Activated CD4-positive, alpha-beta T cell treated with anti-CD3 and anti-CD28 coated beads, Interleukin-2, amount 10 ng/mL, durations not matched to agents 24 days and 14 days (primary cell): ENCODE data around the gene FAM110C. TPM values are rescaled to one million over a fixed set of nuclear protein-coding genes. Genes with fewer than 3 reads are reported as not detected.

Experiments
- DNase-seq: peaks from one replicate; pipeline ENCODE4 v3.0.0; 2022
- H3K27ac Mint-ChIP-seq: one replicate; pipeline ENCODE4 v1.8.0; 2022; ENCODE audit warnings: mild to moderate bottlenecking, mixed read lengths
- H3K27me3 Mint-ChIP-seq: one replicate; pipeline ENCODE4 v1.8.0; 2022; ENCODE audit warnings: mixed read lengths
- H3K36me3 Mint-ChIP-seq: one replicate; pipeline ENCODE4 v1.8.0; 2022; ENCODE audit warnings: low read depth, mild to moderate bottlenecking, mixed read lengths
- H3K4me1 Mint-ChIP-seq: one replicate; pipeline ENCODE4 v1.8.0; 2021; ENCODE audit warnings: mixed read lengths
- H3K4me3 Mint-ChIP-seq: one replicate; pipeline ENCODE4 v1.8.0; 2022; ENCODE audit warnings: mild to moderate bottlenecking, moderate library complexity, mixed read lengths
- H3K9me3 Mint-ChIP-seq: one replicate; pipeline ENCODE4 v1.8.0; 2021; ENCODE audit warnings: mixed read lengths
- intact Hi-C: fragments of 100-400 bp; cut with micrococcal nuclease; formaldehyde crosslinking; loops from one replicate; pipeline ENCODE4 v1.15.1; 2023
- total RNA-seq: library from RNA; stranded (reverse); gene quantifications from 2 replicates; pipeline ENCODE4 v1.2.3, GENCODE V29; 2022

FAM110C gene
- total RNA-seq, 1 donor from 2014 or later = 0.33 TPM

GRCh38 chr2:55587-56448 is 9.5 kb upstream of the FAM110C start:
- Mint-ChIP-seq H3K4me1 (no peaks in the 10 kb centered on the region), H3K4me3 (no peak overlapping the region), H3K27ac (no peak overlapping the region), H3K27me3 (peaks cover 17% of the 10 kb centered on the region), H3K9me3 (peaks cover 8% of the 10 kb centered on the region), H3K36me3 (no peaks in the 10 kb centered on the region)
- intact Hi-C loops = no loop called here
- no peak for DNase-seq

- Mint-ChIP-seq H3K9me3 (peaks cover 4% of the 10 kb centered on the region), H3K36me3 (peaks cover 2% of the 10 kb centered on the region), H3K27me3 (peaks cover 54% of the 10 kb centered on the region), H3K4me3 (no peak overlapping the region), H3K27ac (no peak overlapping the region), H3K4me1 (peaks cover 7% of the 10 kb centered on the region)
- intact Hi-C loops = no loop called here
- no peak for DNase-seq
Measured at GRCh38 chr2:51613-52012, 5.3 kb upstream of the FAM110C start.

GRCh38 chr2:47737-48136 is 1.4 kb upstream of the FAM110C start:
- H3K4me3 Mint-ChIP-seq = no peak overlapping the region

GRCh38 chr2:47346-47725 is 1.0 kb upstream of the FAM110C start:
- intact Hi-C loops = no loop called here
- peaks cover 69% of the 10 kb centered on the region for H3K27me3 Mint-ChIP-seq
- H3K4me3 Mint-ChIP-seq = peak overlapping the region; percentile 82
- H3K27ac Mint-ChIP-seq = no peak overlapping the region
- no peak for DNase-seq
- H3K4me1 Mint-ChIP-seq = peaks cover 16% of the 10 kb centered on the region
- H3K9me3 Mint-ChIP-seq = no peaks in the 10 kb centered on the region
- peaks cover 2% of the 10 kb centered on the region for H3K36me3 Mint-ChIP-seq

More at GRCh38 chr2:47737-48136, 1.4 kb upstream of the FAM110C start:
- no peak for DNase-seq
- Mint-ChIP-seq H3K27ac (peak overlapping the region; percentile 5), H3K4me1 (peaks cover 16% of the 10 kb centered on the region), H3K36me3 (peaks cover 2% of the 10 kb centered on the region), H3K9me3 (no peaks in the 10 kb centered on the region), H3K27me3 (peaks cover 69% of the 10 kb centered on the region)
- intact Hi-C loops = no loop called here

GRCh38 chr2:46131-46470 is 204 bp downstream of the FAM110C start:
- intact Hi-C loops = no loop called here
- no peaks in the 10 kb centered on the region for H3K9me3 Mint-ChIP-seq
- peak overlapping the region; percentile 50 for H3K4me3 Mint-ChIP-seq
- H3K27ac Mint-ChIP-seq = no peak overlapping the region
- peaks cover 63% of the 10 kb centered on the region for H3K27me3 Mint-ChIP-seq
- no peak for DNase-seq
- peaks cover 18% of the 10 kb centered on the region for H3K4me1 Mint-ChIP-seq
- H3K36me3 Mint-ChIP-seq = peaks cover 5% of the 10 kb centered on the region

- H3K27ac Mint-ChIP-seq = no peak overlapping the region
- intact Hi-C loops = no loop called here
- peak overlapping the region; percentile 67 for H3K4me3 Mint-ChIP-seq
- no peaks in the 10 kb centered on the region for H3K9me3 Mint-ChIP-seq
- H3K27me3 Mint-ChIP-seq = peaks cover 63% of the 10 kb centered on the region
- DNase-seq = no peak
- peaks cover 5% of the 10 kb centered on the region for H3K36me3 Mint-ChIP-seq
- H3K4me1 Mint-ChIP-seq = peaks cover 18% of the 10 kb centered on the region
Measured at GRCh38 chr2:45342-46130, 769 bp downstream of the FAM110C start.

- peaks cover 61% of the 10 kb centered on the region for H3K27me3 Mint-ChIP-seq
- peak overlapping the region; percentile 67 for H3K4me3 Mint-ChIP-seq
- H3K27ac Mint-ChIP-seq = no peak overlapping the region
- H3K36me3 Mint-ChIP-seq = peaks cover 6% of the 10 kb centered on the region
- H3K9me3 Mint-ChIP-seq = no peaks in the 10 kb centered on the region
- peaks cover 20% of the 10 kb centered on the region for H3K4me1 Mint-ChIP-seq
- no peak for DNase-seq
- intact Hi-C loops = no loop called here
Measured at GRCh38 chr2:44748-45341, 1.5 kb downstream of the FAM110C start.

- DNase-seq = no peak
- peaks cover 47% of the 10 kb centered on the region for H3K27me3 Mint-ChIP-seq
- peaks cover 8% of the 10 kb centered on the region for H3K36me3 Mint-ChIP-seq
- H3K27ac Mint-ChIP-seq = no peak overlapping the region
- H3K4me3 Mint-ChIP-seq = no peak overlapping the region
- intact Hi-C loops = no loop called here
- peaks cover 24% of the 10 kb centered on the region for H3K4me1 Mint-ChIP-seq
- H3K9me3 Mint-ChIP-seq = no peaks in the 10 kb centered on the region
Measured at GRCh38 chr2:42788-43187, 3.5 kb downstream of the FAM110C start.

- DNase-seq = no peak
- intact Hi-C loops = no loop called here
- Mint-ChIP-seq H3K4me3 (no peak overlapping the region), H3K27ac (no peak overlapping the region), H3K27me3 (peaks cover 36% of the 10 kb centered on the region), H3K4me1 (peaks cover 27% of the 10 kb centered on the region), H3K36me3 (peaks cover 6% of the 10 kb centered on the region), H3K9me3 (no peaks in the 10 kb centered on the region)
Measured at GRCh38 chr2:40465-40864, 5.8 kb downstream of the FAM110C start.

GRCh38 chr2:38155-38554 is 8.2 kb downstream of the FAM110C start:
- no peak overlapping the region for H3K4me3 Mint-ChIP-seq
- H3K36me3 Mint-ChIP-seq = peaks cover 6% of the 10 kb centered on the region
- no peak for DNase-seq
- H3K27ac Mint-ChIP-seq = no peak overlapping the region
- peaks cover 4% of the 10 kb centered on the region for H3K9me3 Mint-ChIP-seq
- intact Hi-C loops = no loop called here
- peaks cover 13% of the 10 kb centered on the region for H3K27me3 Mint-ChIP-seq
- H3K4me1 Mint-ChIP-seq = peaks cover 38% of the 10 kb centered on the region

- intact Hi-C loops = no loop called here
- peaks cover 3% of the 10 kb centered on the region for H3K36me3 Mint-ChIP-seq
- peaks cover 6% of the 10 kb centered on the region for H3K9me3 Mint-ChIP-seq
- peaks cover 49% of the 10 kb centered on the region for H3K4me1 Mint-ChIP-seq
- DNase-seq = no peak
- no peak overlapping the region for H3K4me3 Mint-ChIP-seq
- H3K27me3 Mint-ChIP-seq = peaks cover 11% of the 10 kb centered on the region
- no peak overlapping the region for H3K27ac Mint-ChIP-seq
Measured at GRCh38 chr2:36318-36717, 10.0 kb downstream of the FAM110C start.

GRCh38 chr2:35852-36251 is 10.5 kb downstream of the FAM110C start:
- no peak for DNase-seq
- Mint-ChIP-seq H3K27me3 (peaks cover 11% of the 10 kb centered on the region), H3K27ac (no peak overlapping the region), H3K4me1 (peaks cover 49% of the 10 kb centered on the region), H3K4me3 (no peak overlapping the region), H3K36me3 (peaks cover 3% of the 10 kb centered on the region), H3K9me3 (peaks cover 7% of the 10 kb centered on the region)
- intact Hi-C loops = no loop called here

- Mint-ChIP-seq H3K4me3 (peak overlapping the region; percentile 34), H3K36me3 (no peaks in the 10 kb centered on the region), H3K27me3 (no peaks in the 10 kb centered on the region), H3K4me1 (peaks cover 59% of the 10 kb centered on the region), H3K27ac (peak overlapping the region; percentile 74), H3K9me3 (peaks cover 11% of the 10 kb centered on the region)
- intact Hi-C loops = no loop called here
- DNase-seq = peak; percentile 85
Measured at GRCh38 chr2:33620-34019, 12.7 kb downstream of the FAM110C start.

GRCh38 chr2:32068-32467 is 14.2 kb downstream of the FAM110C start:
- H3K36me3 Mint-ChIP-seq = no peaks in the 10 kb centered on the region
- H3K27ac Mint-ChIP-seq = peak overlapping the region; percentile 51
- H3K9me3 Mint-ChIP-seq = peaks cover 15% of the 10 kb centered on the region
- no peaks in the 10 kb centered on the region for H3K27me3 Mint-ChIP-seq
- no peak for DNase-seq
- H3K4me3 Mint-ChIP-seq = no peak overlapping the region
- intact Hi-C loops = no loop called here
- H3K4me1 Mint-ChIP-seq = peaks cover 70% of the 10 kb centered on the region
